ENCODE measurements around the gene FYCO1. TPM values are rescaled to one million over a fixed set of nuclear protein-coding genes. Genes with fewer than 3 reads are reported as not detected.

Gene FYCO1
- total RNA-seq, 1 experiment from 2014 or later, result 23.6 TPM

DNA sequence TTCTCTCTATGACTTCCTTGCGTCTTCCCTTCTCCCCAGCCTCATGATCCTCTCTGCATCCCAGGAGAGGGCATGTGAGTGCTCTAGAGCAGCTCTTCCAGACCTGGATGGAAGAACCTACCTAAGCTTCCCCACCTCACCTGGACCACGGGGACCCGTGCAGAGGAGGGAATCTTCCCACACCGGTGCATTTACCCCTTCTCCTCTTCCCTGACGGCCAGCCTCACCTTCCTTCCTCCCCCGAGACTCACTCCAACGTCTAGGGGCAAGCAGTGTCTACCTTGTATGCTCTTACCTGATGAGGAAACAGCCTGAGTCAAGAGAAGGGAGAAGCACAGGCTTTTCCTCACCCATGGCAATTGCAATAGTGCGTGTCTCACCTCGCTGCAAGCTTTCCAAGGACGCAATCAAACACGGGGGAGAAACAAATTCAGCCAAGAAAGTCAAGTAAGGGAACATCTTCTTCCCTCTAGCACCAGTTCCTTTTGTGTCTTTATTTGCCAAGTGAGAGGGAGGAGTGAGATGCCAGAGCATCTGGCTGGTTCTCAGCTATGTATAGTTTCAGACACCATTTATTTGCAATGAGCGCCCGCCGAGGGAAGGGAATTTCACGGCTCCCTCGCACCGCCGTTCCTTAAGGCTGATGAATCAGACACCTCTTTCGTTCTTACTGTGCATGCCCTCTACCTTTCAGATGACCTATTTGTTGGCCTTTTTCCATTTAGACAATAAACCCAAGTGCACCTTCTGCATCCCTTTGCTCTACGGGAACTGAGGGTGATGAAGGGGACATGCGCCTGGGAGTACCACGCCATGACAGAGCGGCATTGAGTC is 111.0 kb downstream of the FYCO1 start:
- in situ Hi-C loops (cut with HindIII; ENCODE audit: low pct_unique_long_range_greater_than_20kb, low sequenced_read_pairs), result no loop called here
- no peak for DNase-seq (ENCODE audit: low read depth)

DNA sequence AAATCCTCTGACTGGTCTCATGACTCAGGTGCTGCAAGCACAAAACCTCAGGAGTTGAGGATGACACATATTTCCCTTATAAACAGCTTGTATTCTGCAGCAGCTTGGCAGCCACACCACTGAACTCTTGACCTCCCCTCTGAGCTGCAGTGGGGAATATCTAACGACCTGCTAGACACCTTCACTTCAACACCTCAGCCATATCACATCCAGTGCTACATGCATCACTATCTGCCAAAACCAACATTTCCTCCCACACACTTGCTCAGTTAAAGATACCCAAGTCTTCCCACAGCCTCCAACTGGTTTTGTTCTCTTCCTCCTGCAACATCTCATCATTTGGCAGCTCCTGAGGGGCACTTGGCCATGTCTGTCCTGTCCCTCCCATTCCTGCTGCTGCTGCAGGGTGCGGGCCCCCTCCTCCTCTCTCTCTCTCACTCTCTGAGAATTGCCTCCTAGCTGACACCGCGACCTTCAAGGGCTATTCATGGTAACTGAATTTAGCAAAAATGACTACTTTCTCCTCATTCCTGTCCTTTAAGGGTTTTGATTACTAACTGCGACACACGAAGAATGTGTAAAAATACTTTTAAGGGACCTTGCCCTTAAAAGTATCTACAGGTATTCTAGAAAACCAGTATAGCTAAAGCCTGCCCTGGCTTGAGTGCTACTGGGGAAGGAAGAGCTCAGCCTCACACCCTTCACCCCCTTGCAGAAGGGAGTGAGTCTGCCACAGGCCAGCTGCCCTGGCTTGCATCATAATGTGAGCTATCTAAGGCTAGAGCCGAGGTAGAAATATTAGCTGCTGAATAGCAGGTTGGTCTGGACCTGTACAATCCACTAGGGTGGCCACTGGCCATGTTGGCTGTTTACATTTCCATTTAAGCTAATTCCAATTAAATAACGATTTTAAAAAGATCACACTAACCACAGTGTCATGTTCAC is 114.3 kb downstream of the FYCO1 start:
- peak; percentile 75 for DNase-seq (ENCODE audit: low read depth)
- in situ Hi-C loops (cut with HindIII; ENCODE audit: low pct_unique_long_range_greater_than_20kb, low sequenced_read_pairs), result no loop called here

DNA sequence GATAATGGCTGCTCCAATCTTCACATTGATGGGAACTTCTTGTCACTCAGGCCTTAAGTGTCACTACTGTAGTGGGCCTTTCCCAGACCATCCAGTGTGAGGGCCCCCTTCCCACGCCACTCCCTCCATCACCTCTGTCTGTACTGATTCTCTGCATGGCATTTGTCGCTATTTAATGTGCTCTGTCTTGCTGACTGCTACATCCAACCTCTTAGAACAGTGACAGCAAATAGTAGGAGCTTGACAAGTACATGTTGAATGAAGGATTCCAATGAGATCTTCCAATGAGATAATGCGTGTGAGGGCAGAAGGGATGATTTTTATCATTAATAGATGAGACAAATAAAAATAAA is 114.9 kb downstream of the FYCO1 start:
- DNase-seq (ENCODE audit: low read depth), result no peak
- in situ Hi-C loops (cut with HindIII; ENCODE audit: low pct_unique_long_range_greater_than_20kb, low sequenced_read_pairs), result no loop called here

DNA sequence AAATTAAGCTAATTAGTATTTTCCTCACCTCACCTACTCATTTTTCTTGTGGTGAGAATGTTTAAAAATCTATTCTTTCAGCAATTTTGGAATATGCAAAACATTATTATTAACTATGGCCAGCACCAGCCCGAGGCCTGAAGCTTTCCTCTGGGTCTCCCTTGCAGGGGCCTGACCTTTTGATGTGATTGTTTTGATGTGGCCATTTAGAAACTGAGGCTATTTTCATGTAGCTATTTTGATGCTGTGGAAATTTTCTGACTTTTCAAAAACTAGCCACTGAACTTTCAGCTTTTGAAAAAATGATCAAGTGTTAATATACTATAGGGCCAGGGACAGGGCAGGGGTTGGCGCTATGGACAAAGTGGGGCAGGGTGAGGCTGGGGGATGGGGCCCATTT is 117.5 kb downstream of the FYCO1 start:
- in situ Hi-C loops (cut with HindIII; ENCODE audit: low pct_unique_long_range_greater_than_20kb, low sequenced_read_pairs), result no loop called here
- no peak for DNase-seq (ENCODE audit: low read depth)

DNA sequence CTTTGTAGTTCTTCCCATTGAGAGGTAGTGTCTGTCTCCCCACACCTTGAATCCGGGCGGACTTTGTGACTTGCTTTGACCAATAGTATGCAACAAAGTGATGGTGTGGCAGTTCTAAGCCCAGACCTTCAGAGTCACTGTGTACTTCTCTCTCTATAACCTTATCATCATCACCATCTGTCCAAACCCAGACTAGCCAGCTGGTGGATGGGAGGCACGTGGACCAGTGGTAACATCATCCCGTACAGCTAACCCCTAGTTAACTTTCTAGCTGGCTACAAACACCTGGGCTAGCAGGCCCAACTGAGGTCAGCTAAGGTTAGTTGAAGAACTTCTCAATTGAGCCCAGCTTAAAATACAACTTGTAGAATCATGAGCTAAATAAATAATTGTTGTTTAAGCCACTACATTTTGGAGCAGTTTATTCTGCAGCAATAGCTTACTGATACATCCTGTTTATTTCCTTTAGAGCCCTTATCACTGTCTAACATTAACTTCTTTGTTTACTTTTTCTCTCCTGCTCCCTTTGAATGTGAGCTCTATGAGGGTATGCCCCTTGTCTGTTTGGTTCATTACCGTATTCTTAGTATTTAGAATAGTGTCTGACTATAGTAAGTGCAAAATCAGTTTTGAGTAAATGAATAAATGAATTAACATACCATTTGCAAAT is 120.8 kb downstream of the FYCO1 start:
- in situ Hi-C loops (cut with HindIII; ENCODE audit: low pct_unique_long_range_greater_than_20kb, low sequenced_read_pairs), result no loop called here
- no peak for DNase-seq (ENCODE audit: low read depth)

DNA sequence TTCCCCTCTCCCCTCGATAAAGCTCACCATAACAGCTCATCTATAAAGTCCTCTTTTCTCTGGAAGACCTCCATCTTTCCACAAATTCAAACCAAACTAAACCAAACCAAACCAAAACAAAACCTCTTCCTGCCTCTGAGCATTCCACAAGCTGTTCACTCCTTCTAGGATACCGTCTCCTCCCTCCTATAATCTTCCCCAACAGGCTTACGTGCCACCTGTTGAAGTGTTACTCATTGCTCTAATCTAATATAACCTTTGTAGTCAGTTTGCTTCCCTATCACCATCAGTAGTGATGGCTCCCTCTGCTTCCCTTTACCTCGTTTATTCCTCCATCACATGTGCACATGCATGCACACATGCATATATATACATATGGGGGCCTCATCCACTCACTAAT is 122.0 kb downstream of the FYCO1 start:
- DNase-seq (ENCODE audit: low read depth), result no peak
- in situ Hi-C loops (cut with HindIII; ENCODE audit: low pct_unique_long_range_greater_than_20kb, low sequenced_read_pairs), result no loop called here

DNA sequence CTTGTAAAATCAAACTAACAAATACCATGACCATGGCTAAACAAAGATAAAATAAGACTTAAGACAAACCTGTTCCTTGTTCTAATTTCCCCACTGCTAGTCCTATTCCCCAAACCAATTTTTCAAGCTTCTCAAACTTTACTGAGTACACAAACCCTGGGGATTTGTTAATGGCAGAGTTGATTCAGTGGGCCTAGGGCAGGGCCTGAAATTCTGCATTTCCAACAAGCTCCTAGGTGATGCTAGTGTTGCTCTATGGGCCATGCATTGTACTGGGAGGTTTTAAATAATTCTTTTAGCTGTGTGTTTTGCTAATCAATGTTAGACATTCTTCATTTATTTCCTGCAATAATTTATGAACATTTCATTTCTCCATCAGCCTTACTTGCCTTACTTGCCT is 122.6 kb downstream of the FYCO1 start:
- in situ Hi-C loops (cut with HindIII; ENCODE audit: low pct_unique_long_range_greater_than_20kb, low sequenced_read_pairs), result no loop called here
- DNase-seq (ENCODE audit: low read depth), result no peak

DNA sequence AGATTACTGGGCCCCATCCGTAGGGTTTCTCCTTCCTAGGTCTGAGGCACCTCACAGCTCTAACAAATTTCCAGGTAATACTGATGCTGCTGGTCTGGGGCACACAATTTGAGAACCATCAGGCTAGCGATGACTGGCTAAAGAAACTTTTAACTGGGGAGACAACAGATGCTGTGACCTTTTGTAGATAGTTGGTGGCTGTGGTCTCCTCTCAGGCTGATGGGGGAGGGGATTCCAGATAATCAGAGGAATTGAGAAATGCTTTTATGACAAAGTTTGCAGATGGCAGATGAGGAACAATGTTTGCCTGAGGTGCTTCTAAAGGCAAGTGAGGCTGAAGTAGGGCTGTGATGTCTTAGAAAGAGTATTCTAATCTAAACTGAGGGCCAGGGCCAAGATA is 123.1 kb downstream of the FYCO1 start:
- DNase-seq (ENCODE audit: low read depth), result no peak
- in situ Hi-C loops (cut with HindIII; ENCODE audit: low pct_unique_long_range_greater_than_20kb, low sequenced_read_pairs), result no loop called here

DNA sequence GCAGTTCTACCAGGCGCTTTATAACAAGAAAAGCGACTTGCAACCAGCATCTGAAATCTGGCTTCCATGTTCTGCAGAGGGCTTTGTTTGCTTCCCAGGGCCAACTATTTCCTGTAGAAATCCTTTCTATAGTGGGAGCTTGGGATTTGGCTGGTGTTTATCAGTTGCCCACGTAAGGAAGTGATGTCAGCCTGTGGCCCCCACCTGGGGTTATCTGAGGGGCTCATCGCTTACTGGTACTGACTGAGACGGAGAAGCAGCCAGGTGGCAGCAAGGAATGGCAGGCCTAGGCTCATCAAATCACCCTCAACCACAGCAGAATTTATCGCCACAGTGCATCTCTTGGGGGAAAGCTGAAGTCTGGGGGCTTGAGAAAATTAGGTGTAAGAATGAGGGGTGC is 123.8 kb downstream of the FYCO1 start:
- DNase-seq (ENCODE audit: low read depth), result no peak
- in situ Hi-C loops (cut with HindIII; ENCODE audit: low pct_unique_long_range_greater_than_20kb, low sequenced_read_pairs), result no loop called here

DNA sequence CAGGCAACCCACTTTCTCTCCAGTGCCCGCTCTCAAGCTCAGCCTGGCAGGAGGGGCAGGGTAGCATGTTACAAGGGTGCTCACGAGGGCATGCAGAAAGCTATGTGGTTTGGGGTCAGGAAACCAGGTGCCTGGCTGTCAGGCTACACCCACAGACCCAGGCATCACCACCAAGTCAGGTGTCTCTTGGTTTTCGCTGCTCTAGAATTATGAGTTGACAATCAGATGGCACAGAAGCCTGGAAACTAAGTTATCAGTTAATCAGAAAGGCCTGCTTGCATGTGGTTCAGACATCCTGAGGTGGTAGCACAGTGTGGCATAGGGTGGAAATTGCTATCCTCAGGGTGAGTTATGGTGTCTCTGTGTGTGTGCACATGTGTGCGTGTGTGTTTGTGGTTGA is 125.5 kb downstream of the FYCO1 start:
- DNase-seq (ENCODE audit: low read depth), result no peak
- in situ Hi-C loops (cut with HindIII; ENCODE audit: low pct_unique_long_range_greater_than_20kb, low sequenced_read_pairs), result no loop called here

DNA sequence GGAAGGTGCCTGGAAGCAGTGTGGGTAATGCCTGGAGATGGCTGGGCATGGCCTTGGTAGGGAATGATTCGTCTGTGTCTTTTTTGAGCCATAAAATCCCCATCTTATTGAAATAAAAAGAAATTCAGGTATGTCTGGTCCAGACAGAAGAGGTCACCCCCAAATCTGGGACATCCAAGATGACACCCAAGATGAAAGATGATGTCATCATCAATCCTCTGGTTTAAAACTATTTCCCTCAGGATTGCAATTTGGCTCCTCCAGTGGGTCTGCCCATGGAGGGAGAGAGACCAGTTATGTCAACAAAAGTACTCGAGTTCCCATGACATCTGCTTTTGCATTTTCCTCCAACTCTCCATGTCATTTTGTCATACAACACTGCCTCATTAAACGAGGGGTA is 126.0 kb downstream of the FYCO1 start:
- in situ Hi-C loops (cut with HindIII; ENCODE audit: low pct_unique_long_range_greater_than_20kb, low sequenced_read_pairs), result no loop called here
- no peak for DNase-seq (ENCODE audit: low read depth)

DNA sequence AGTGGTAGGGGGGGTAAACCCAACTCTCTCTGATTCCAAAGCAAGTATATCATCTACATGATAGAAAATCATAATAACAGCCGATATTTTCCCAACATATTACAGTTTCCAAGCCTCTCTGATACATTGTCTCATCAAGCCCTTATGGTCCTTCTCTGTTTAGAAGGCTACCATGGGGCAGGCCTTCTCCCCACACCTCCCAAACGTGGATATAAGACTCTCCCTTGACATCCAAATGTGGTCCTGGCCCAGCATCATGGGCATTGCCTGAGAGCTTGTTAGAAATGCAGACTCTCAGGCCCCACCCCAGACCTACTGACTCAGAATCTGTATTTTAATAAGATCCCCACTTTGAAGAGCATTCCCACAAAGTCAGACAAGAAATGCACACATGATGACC is 127.0 kb downstream of the FYCO1 start:
- in situ Hi-C loops (cut with HindIII; ENCODE audit: low pct_unique_long_range_greater_than_20kb, low sequenced_read_pairs), result no loop called here

DNA sequence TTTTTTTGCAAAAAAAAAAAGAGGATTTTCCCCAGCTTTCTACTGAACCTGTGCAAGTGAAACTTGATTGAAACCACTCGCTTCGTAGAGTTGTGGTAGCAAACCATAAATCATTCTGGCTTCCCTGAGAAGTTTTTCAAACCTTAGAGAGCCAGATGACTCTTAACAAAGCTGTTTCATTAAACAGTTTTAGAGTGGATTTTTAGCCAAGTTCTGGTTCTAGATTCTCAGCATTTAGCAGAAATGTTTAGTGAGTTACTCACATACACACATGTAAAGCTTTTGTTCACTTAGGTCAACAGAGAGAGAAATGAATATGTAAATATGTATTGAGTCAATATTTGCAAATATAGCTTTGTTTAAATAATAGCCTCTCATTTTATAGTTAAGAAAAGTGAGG is 127.4 kb downstream of the FYCO1 start:
- in situ Hi-C loops (cut with HindIII; ENCODE audit: low pct_unique_long_range_greater_than_20kb, low sequenced_read_pairs), result no loop called here
- no peak for DNase-seq (ENCODE audit: low read depth)

More for the DNA sequence above, 127.0 kb downstream of the FYCO1 start:
- DNase-seq (ENCODE audit: low read depth), result no peak

Other genes starting within 250 kb of the FYCO1 start
- gene SLC6A20, start 199.3 kb downstream of the FYCO1 start, total RNA-seq (2014; rRNA removed; shearing (Covaris generic); ENCODE audit: low replicate concordance), result 0.10 and 0.26 TPM in 2 replicates
- gene LZTFL1, start 153.7 kb downstream of the FYCO1 start, total RNA-seq (2014; rRNA removed; shearing (Covaris generic); ENCODE audit: low replicate concordance), result 39.5 and 48.5 TPM in 2 replicates
- gene CCR9, start 109.3 kb downstream of the FYCO1 start, total RNA-seq (2014; rRNA removed; shearing (Covaris generic); ENCODE audit: low replicate concordance), result 0.81 TPM in 1 of 2 replicates, not detected in the other
- not detected in 2 replicates for gene CXCR6, start 52.4 kb downstream of the FYCO1 start, total RNA-seq (2014; rRNA removed; shearing (Covaris generic); ENCODE audit: low replicate concordance)
- not detected in 2 replicates for gene XCR1, start 31.7 kb upstream of the FYCO1 start, total RNA-seq (2014; rRNA removed; shearing (Covaris generic); ENCODE audit: low replicate concordance)
- gene CCR1, start 212.5 kb upstream of the FYCO1 start, total RNA-seq (2014; rRNA removed; shearing (Covaris generic); ENCODE audit: low replicate concordance), result not detected in 2 replicates
- gene CCR3, start 246.6 kb upstream of the FYCO1 start, total RNA-seq (2014; rRNA removed; shearing (Covaris generic); ENCODE audit: low replicate concordance), result not detected in 2 replicates

Measured in Caki2 (cell line).